ENCODE results near the gene RHBG. TPM values are rescaled to one million over a fixed set of nuclear protein-coding genes. Genes with fewer than 3 reads are reported as not detected.

RHBG gene
- polyA plus RNA-seq, 3 donors, result 9.3 to 18.3 (median 11.8) TPM

GRCh38 chr1:156394835-156395461, 25.9 kb downstream of the RHBG start:
- no peak for DNase-seq (ENCODE audit: extremely low read depth in 1 of 11, low read depth in 9 of 11, low spot score in 4 of 11)

- DNase-seq (ENCODE audit: extremely low read depth in 1 of 11, low read depth in 9 of 11, low spot score in 4 of 11), result no peak
Measured at GRCh38 chr1:156399355-156400125, 30.5 kb downstream of the RHBG start.

DNA sequence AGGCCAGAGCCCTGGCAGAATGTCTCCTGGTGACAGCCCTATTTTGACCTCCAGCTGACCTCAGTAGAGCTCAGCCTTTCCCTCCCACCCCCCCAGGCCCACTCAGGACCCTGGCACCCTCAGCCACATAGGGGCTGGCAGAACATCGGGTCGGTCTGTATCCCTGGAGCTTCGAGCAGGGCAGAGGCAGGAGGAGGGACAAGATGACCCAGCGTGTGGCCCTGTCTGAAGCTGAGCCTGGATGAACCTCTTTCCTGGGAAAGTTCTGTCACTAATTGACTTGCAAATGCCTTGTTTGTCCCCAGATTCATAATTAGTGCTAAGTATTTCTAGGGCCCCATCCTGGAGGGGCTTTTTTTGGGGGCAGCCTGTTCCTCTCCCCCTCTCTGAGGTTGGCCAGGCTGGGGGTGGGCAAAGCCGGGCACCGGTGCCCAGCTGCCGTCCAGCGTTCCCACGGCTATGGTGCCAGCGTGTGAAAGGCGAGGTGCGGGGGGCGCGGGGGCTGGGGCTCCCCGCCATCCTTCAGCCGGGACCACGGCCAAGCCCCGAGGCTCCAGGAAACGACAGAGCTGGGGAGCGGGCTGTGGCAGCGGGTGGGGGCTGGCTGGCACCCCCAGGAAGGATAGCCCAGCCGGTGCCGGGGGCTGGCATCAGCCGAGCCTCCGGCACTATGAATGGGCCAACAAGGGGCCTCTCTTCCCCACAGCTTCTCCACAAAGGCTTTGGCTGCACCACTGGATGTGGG, 31.4 kb downstream of the RHBG start:
- DNase-seq (ENCODE audit: extremely low read depth in 1 of 11, low read depth in 9 of 11, low spot score in 4 of 11), result no peak

DNA sequence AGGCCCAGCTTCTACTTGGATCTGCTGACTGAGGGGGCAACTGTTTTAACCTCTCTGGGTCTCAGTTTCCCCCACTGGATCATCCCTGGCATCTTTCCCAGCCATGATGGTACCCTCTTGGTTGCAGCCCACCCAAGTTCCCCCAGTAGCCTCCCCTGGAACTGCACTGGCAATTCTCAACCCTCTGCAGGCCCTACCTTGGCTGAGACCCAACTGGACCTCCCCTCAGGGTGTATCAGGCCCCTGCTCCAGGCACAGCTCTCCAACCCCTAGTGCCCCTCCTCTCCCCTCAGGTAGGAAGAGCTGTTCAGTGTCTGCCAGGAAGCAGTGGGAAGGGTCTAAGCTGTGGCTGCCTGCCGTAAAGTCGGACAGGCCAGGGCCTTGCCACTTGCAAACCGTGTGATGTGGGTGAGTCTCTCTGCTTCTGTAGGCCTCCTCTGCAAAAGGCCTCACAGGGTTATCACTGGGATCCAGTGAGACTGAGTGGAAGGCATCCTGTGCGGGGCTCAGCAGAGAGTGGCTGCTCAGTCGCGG, 32.1 kb downstream of the RHBG start:
- DNase-seq (ENCODE audit: extremely low read depth in 1 of 11, low read depth in 9 of 11, low spot score in 4 of 11), result no peak

GRCh38 chr1:156401681-156402081, 32.7 kb downstream of the RHBG start:
- no peak for DNase-seq (ENCODE audit: extremely low read depth in 1 of 11, low read depth in 9 of 11, low spot score in 4 of 11)

- DNase-seq (ENCODE audit: extremely low read depth in 1 of 11, low read depth in 9 of 11, low spot score in 4 of 11), result no peak
Measured at GRCh38 chr1:156402331-156403020, 33.5 kb downstream of the RHBG start.

DNA sequence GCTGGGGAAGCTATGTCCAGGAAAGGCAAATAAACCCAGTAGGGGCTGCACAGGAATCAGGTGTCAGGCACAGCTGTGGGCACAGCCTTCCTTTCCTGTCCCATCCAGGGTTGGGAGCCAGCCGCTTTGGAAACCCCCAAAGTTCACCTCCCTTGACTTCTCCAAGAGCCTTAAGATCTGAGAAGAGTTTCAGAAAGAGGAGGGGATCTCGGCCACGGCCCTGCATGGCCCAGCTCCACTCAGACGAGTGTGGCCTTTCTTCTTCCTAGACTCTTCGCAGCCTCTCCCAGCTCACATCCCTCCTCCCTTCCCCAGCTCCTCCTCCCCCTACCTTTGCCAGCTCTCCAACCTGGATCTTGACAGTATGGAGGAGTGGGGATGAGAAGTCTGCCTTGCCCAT, 36.7 kb downstream of the RHBG start:
- no peak for DNase-seq (ENCODE audit: extremely low read depth in 1 of 11, low read depth in 9 of 11, low spot score in 4 of 11)

DNA sequence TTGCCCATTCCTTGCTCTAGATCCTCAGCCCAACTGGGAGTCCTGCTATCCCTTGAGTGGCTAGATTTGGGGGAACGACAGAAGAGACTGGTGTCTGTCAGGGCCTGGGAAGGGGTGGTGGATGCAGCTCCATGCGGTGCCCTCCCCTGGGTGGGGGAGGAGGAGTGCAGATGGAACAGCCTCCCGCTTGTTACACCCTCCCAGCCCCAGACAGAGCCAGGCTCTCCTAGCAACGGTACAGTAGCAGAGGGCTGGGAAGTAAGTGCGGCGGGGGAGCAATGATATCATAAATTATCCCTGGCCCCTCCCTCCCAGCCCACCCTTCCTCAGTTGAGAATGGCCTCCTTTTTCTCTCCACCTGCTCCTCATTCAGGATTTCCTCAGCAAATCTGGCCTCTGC, 37.2 kb downstream of the RHBG start:
- no peak for DNase-seq (ENCODE audit: extremely low read depth in 1 of 11, low read depth in 9 of 11, low spot score in 4 of 11)

- DNase-seq (ENCODE audit: extremely low read depth in 1 of 11, low read depth in 9 of 11, low spot score in 4 of 11), result no peak
Measured at GRCh38 chr1:156407344-156407743, 38.3 kb downstream of the RHBG start.

DNA sequence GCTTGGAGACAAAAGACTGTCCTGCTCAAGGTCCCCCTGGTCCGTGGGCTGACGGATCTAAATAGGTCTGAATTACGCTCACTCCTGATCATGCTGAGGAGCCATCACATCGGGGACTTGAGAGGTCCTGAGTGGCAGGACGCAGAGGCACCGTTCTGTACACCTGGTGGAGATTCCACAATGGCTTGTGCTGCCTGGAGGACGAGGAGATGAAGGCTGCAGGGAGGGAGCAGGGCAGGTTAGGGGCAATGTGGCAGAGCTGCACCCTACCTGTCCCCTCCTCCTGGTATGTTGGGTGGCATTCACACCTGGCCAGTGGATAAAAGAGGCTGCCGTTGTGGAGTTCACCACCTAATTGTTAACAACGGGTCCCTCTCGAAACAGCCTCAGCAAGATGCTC, 38.7 kb downstream of the RHBG start:
- no peak for DNase-seq (ENCODE audit: extremely low read depth in 1 of 11, low read depth in 9 of 11, low spot score in 4 of 11)

GRCh38 chr1:156409439-156409838, 40.4 kb downstream of the RHBG start:
- no peak for DNase-seq (ENCODE audit: extremely low read depth in 1 of 11, low read depth in 9 of 11, low spot score in 4 of 11)

DNA sequence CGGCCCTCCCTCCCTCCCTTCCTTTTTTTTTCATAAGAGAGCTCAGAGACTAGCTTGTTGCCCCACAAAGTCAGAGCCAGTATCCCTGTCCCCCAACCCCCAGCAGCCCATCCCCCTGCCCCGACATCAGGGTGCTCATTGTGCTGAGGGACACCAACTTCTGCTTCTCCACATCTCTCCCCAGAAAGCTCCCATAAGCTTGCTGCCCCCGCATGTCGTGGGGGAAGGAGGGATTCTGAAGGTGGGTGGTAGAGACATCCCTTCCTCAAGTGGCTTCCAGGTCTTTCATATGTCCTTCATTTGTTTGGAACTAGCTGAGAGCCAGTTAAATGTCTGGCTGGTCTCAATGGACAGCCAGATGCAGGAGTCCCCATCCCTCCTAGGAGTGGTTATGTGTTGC, 41.2 kb downstream of the RHBG start:
- no peak for DNase-seq (ENCODE audit: extremely low read depth in 1 of 11, low read depth in 9 of 11, low spot score in 4 of 11)

GRCh38 chr1:156410740-156411139, 41.7 kb downstream of the RHBG start:
- no peak for DNase-seq (ENCODE audit: extremely low read depth in 1 of 11, low read depth in 9 of 11, low spot score in 4 of 11)

GRCh38 chr1:156412653-156413321, 43.8 kb downstream of the RHBG start:
- no peak for DNase-seq (ENCODE audit: extremely low read depth in 1 of 11, low read depth in 9 of 11, low spot score in 4 of 11)

- DNase-seq (ENCODE audit: extremely low read depth in 1 of 11, low read depth in 9 of 11, low spot score in 4 of 11), result no peak
Measured at GRCh38 chr1:156413391-156414246, 44.6 kb downstream of the RHBG start.

DNA sequence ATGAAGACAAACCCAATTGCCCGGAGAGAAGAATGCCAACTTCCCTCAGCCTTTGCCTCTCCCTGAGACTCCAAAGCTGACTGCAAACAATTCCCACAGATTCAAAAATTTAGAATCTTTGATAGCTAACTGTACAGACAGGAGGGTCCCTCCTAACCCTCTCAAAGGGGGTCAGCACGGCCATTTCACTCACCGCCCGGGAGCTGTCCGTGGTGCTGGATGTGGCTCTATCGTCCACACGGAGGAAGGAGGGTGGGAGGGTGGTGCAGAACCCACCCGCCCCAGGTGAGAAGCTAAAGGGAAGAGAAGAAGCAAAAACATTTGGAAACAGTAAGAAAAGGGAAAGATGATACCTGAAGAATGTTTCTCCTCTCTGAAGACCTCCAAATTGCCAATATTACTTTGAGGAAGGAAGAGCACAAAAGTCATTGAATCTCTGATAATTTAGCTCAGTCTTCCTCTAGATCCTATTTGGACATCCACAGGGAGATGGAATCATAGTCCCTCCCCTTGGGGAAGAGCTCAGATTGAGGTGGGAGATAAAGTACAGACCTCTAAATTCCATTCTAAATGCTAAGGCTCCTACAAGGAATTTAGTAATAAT, 45.6 kb downstream of the RHBG start:
- DNase-seq (ENCODE audit: extremely low read depth in 1 of 11, low read depth in 9 of 11, low spot score in 4 of 11), result peak in 3 of 11 donors; percentile 22 to 31 (median 29)

DNA sequence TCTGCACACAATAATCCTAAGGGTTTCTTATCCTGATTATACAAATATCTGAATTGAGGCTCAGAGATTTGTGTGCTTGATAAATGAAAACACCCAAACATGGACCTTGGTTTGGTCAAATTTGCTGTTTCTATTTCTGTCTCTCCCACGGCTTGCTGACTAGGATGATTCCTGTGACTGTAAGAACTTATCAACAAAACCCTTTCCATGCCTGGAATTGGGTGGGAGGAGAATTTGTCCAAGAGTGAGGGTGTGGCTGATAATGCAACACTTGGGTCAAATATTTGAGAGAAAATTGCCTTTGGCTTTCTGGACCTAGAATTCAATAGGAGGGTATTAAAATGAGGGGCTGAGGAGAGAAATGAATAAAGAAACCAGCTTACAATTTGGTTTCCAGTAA, 48.0 kb downstream of the RHBG start:
- DNase-seq (ENCODE audit: extremely low read depth in 1 of 11, low read depth in 9 of 11, low spot score in 4 of 11), result no peak

All from renal cortex interstitium (tissue), 11 donors.